Tibial artery (tissue), 4 donors: ENCODE results near the gene GAB3.

Experiments used
- DNase-seq, 2 donors: peaks; one replicate each; pipeline ENCODE4 v3.0.0-alpha.2; 2019
- H3K27ac ChIP-seq, 2 donors: fragments of 200-600 bp; sonication (generic) in 1 of 2; 1 replicate in 1 of 2; 2 replicates in 1 of 2; pipeline ENCODE4 v1.5.1; 2018 to 2019; ENCODE audit warnings: mild to moderate bottlenecking in 1 of 2
- H3K27me3 ChIP-seq, 2 donors: fragments of 200-600 bp; sonication (generic) in 1 of 2; one replicate each; pipeline versions ENCODE4 v1.5.1 to v1.6.0; 2016 to 2019
- H3K36me3 ChIP-seq, 3 donors: fragments of 200-600 bp; sonication (generic) in 2 of 3; one replicate each; pipeline ENCODE4 v1.5.1; 2016 to 2019; ENCODE audit warnings: mild to moderate bottlenecking in 2 of 3
- H3K4me1 ChIP-seq, 4 donors: fragments of 200-600 bp; sonication (generic) in 2 of 4; 1 replicate in 3 of 4; 2 replicates in 1 of 4; pipeline ENCODE4 v1.5.1; 2016 to 2019
- H3K4me3 ChIP-seq, 2 donors: fragments of 200-600 bp; sonication (generic) in 1 of 2; 1 replicate in 1 of 2; 2 replicates in 1 of 2; pipeline ENCODE4 v1.5.1; 2018 to 2019; ENCODE audit warnings: mild to moderate bottlenecking in 2 of 2
- H3K9me3 ChIP-seq, 3 donors: fragments of 200-600 bp; sonication (generic) in 1 of 3; one replicate each; pipeline ENCODE4 v1.5.1; 2016 to 2019
- intact Hi-C: fragments of 100-400 bp; cut with DNase I; formaldehyde crosslinking; loops from one replicate; pipeline ENCODE4 v1.15.0; 2023; ENCODE audit warnings: low total_unique reads
- TF ChIP-seq, protein P1 (sequence below), 2 experiments: fragments of 200-600 bp in 1 of 2; fragments of 450-650 bp in 1 of 2; IDR thresholded peaks; one replicate each; pipeline ENCODE4 v1.5.1; 2017 to 2019; ENCODE audit warnings: antibody characterized with exemption in 2 of 2, mild to moderate bottlenecking in 1 of 2, moderate library complexity in 1 of 2

The GAB3 gene

DNA sequence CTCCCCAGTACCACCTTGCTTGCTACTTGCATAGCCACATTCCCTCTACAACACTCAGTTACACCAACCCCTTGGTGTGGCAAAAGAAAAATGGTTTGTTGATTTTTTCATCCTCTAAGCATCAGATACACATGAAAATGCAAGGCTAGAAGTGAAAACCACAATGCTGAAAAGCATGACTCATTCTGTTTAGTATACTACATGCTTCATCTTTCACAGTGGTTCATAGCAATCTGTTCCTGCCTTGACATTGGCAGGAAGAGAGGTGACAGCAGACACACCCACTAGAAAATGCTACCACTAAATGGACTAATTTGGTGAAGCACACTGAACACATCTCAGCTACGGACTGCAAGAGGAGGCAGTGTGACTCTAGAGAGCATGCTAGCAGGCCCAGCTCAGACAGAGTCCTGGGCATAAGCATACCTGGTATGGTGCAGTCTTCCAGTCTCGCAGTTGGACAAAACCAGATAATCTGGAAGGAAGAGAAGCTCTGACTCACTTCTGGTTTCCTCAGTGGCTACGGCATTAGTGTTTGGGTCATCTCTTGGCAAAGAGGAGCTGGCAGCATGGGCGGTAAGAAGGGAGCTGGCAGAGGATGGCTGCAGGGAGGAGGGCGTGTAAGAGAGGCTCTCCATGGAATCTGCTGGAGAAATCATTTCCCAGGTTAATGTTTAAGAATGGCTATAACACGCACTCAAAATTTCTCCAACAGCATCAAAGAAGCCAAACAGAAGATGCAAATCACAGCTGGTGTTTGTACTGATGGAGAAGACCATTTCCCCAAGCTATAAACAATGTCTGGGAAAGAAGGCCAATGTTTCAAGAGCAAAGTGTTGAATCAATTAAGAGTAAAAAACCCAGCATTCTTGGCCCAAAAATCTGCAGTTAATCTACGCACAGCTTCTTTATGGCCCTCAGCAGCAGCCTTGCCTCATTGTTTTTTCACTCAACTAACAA lies 37.8 kb downstream of the GAB3 start:
- Histone ChIP-seq H3K4me1 (peaks cover 0 to 4% (median 0%) of the 10 kb centered on the region in 4 donors), H3K4me3 (no peak overlapping the region), H3K36me3 (peaks cover 0 to 11% (median 8%) of the 10 kb centered on the region in 3 donors), H3K27me3 (no peaks in the 10 kb centered on the region), H3K27ac (no peak overlapping the region), H3K9me3 (no peaks in the 10 kb centered on the region)
- DNase-seq, result no peak
- intact Hi-C loops, result no loop called here
- TF ChIP-seq, protein P1, sequence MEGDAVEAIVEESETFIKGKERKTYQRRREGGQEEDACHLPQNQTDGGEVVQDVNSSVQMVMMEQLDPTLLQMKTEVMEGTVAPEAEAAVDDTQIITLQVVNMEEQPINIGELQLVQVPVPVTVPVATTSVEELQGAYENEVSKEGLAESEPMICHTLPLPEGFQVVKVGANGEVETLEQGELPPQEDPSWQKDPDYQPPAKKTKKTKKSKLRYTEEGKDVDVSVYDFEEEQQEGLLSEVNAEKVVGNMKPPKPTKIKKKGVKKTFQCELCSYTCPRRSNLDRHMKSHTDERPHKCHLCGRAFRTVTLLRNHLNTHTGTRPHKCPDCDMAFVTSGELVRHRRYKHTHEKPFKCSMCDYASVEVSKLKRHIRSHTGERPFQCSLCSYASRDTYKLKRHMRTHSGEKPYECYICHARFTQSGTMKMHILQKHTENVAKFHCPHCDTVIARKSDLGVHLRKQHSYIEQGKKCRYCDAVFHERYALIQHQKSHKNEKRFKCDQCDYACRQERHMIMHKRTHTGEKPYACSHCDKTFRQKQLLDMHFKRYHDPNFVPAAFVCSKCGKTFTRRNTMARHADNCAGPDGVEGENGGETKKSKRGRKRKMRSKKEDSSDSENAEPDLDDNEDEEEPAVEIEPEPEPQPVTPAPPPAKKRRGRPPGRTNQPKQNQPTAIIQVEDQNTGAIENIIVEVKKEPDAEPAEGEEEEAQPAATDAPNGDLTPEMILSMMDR (IDR thresholded peaks at IDR 0.05), result no peak

DNA sequence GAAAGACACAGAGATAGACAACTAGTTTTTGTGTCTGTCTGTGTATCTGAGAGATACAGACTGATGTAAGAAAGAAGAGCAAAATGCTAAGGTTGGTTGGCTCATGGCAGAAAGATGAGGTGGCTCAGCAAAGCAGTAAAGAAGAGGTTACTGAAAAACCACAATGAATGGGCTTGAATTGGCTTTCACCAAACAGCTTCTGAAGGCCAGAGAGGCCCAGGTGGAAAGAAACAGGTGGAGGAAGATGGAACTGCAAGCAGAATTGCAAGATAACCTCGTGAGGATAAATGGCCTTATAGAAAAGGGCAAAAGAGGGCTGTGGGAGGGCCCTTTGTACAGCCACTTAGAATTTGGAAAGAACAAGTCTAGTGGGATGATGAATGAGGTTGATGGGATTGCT lies 39.6 kb downstream of the GAB3 start:
- Histone ChIP-seq H3K27ac (no peak overlapping the region), H3K27me3 (no peaks in the 10 kb centered on the region), H3K9me3 (no peaks in the 10 kb centered on the region), H3K36me3 (peaks cover 0 to 11% (median 8%) of the 10 kb centered on the region in 3 donors), H3K4me1 (no peaks in the 10 kb centered on the region), H3K4me3 (no peak overlapping the region)
- DNase-seq, result no peak
- TF ChIP-seq, protein P1 (IDR thresholded peaks at IDR 0.05), result no peak
- intact Hi-C loops, result no loop called here

DNA sequence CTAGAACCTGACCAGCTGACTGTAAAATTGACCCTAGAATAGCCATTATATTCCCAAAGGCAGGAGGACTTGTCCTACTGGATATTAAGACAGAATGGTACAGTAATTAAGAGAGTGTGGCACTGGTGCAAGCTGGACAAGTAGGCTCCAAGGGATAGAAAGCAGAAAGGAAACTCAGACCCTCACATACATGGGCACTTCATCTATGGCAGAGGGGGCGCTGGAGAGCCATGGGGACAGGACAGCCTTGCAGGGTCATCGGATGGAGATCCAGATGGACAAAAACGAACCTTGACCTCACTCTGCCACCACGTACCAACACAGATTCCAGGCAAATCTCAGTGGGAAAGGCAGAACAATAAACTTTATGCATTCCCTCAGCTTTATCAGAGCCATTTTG lies 40.6 kb downstream of the GAB3 start:
- no peak for DNase-seq
- Histone ChIP-seq H3K4me3 (no peak overlapping the region), H3K9me3 (no peaks in the 10 kb centered on the region), H3K27me3 (no peaks in the 10 kb centered on the region), H3K27ac (no peak overlapping the region), H3K4me1 (no peaks in the 10 kb centered on the region), H3K36me3 (peaks cover 0 to 11% (median 8%) of the 10 kb centered on the region in 3 donors)
- intact Hi-C loops, result no loop called here
- TF ChIP-seq, protein P1 (IDR thresholded peaks at IDR 0.05), result no peak

DNA sequence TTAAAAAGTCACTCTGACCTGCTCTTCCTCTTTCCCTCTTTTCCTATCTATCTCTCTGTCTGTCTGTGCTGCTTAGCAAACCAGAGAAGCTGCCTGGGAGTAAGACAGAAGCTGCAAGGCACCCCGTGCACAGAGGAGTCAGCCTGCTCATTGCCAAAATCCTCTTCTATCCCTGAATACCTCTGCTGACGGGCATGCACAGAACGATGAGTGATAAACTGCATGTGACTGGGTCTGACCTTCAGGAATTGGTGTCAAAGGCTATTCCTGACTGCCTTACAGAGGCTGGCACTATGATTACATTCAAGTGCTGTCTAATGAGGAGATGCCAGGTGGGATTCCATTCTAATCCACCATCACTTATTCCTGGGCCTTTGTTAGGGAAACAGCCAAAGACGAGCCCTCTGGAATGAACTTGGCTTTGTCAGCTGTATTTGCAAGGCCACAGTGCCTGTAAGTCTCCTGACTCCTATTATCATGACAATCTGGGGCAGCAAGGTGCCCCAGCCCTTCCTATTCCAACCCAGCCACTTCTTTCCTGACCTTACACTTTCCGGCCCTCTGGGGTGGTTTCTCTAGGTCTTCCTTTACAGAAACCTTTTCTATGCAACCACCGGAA lies 52.1 kb downstream of the GAB3 start:
- H3K27me3 ChIP-seq, result no peaks in the 10 kb centered on the region
- no peak for DNase-seq
- no peak overlapping the region for H3K27ac ChIP-seq
- H3K36me3 ChIP-seq, result peaks cover 4 to 16% (median 10%) of the 10 kb centered on the region in 3 donors
- no peaks in the 10 kb centered on the region for H3K4me1 ChIP-seq
- H3K4me3 ChIP-seq, result no peak overlapping the region
- H3K9me3 ChIP-seq, result no peaks in the 10 kb centered on the region
- TF ChIP-seq, protein P1 (IDR thresholded peaks at IDR 0.05), result no peak
- intact Hi-C loops, result no loop called here

DNA sequence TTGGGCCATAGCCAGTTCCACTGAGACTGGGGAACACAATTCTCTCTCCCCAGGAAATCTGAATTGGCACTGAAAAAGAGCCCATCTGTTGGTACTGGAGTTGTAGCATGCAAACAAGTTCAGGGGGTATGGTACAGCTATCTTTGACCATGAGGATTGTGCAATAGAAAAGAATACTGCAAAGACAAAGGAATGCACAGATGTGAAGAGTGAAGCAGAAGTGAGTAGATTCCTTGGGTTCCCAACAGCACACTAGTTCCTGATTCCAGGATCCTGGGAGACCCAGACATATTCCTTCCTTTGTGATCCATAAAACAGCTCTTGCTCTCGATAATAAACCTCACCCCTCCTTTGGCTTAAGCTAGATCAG lies 54.2 kb downstream of the GAB3 start:
- Histone ChIP-seq H3K27ac (no peak overlapping the region), H3K27me3 (no peaks in the 10 kb centered on the region), H3K4me1 (no peaks in the 10 kb centered on the region), H3K9me3 (no peaks in the 10 kb centered on the region), H3K36me3 (peaks cover 4 to 16% (median 15%) of the 10 kb centered on the region in 3 donors), H3K4me3 (no peak overlapping the region)
- no peak for DNase-seq
- intact Hi-C loops, result no loop called here
- TF ChIP-seq, protein P1 (IDR thresholded peaks at IDR 0.05), result no peak
